Measurements from ENCODE around the gene TDRD5. TPM values are rescaled to one million over a fixed set of nuclear protein-coding genes. Genes with fewer than 3 reads are reported as not detected.

The TDRD5 gene, protein sequence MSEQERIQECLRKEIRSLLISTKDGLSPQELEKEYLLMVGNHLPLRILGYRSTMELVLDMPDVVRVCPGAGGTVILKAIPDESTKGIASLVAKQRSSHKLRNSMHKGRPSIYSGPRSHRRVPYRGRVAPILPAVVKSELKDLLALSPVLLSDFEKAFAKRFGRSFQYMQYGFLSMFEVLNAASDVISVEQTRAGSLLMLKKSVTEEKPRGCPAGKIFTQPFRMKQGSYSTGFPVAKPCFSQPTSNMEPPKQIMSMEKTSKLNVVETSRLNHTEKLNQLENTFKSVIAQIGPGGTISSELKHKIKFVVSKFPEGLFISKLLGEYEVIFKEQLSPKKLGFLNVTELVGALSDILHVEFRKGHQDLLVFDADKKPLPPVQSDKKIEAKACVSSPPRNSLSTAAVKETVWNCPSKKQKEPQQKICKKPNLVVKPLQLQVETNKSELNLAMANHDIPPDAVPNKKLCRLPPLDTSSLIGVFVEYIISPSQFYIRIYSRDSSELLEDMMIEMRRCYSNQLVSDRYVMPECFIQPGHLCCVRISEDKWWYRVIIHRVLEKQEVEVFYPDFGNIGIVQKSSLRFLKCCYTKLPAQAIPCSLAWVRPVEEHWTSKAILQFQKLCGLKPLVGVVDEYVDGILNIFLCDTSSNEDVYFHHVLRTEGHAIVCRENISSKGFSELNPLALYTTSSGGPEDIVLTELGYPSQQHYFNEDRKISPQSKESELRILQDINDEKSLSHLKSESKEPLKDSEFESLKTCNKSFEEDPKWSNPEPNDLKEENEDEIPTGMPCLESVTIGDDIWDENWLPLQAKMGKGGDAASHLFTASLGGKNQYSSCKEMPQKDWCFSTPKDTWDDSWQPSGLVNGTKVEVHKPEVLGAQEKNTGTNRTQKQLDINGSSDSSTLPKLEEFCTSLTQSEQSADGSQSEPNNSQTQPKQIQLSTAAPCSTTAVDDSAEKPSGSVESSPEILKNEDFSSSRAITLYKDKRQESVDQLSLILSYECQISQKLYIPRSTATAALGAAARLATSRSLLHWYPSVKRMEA
- total RNA-seq = 0.12 and 0.18 TPM in 2 replicates
- long read RNA-seq = 0 reads

DNA sequence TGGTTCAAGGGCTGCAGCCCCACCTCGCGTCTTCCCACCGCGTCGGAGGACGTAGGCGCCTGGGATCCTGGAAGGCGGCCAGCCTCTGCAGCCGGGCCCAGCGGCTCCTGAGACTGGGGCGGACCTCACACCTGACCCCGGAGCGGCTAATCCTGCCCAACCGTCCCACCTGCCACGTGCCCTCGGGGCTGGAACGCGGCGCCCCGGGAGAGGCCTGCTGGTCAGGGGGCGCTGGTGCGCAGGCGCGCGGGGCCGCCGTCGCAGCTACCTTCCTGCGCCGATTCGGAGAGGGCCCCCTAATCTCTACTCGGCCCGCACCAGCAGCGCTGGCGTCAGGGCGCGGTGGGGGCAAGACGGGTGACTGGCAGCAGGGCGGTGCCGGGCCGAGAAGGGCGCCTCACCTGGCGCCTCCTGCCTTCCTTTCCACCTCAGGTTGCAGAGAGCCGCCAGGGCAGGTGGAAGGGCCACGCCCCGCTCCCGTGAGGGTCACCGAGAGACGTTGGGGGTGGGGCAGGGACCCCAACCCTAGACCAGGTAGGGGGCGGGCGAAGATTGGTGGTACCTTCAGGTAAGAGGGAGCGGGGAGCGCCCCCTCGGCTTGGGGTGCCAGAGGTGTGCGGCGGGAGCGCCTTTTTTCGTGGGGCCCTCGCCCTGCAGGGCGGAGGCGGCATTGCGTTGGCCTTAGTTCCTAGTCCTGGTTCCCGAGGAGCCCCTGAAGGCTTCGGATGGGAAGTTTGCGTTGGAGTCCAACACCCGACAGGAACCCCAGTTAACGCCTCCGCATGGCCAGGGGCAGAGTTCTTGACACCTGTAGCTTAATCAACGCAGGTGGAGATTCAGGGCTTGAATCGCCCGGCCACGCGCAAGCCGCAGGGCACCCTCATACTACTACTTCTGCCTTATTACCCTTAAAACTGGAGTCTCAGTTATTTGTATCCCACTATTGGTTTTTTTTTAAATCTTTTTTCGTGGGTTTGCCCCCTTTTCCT is at the start of gene TDRD5:
Gene TDRD5 (plus strand): TSS at position 241 of the 989 bp plus-strand sequence. CDS start 784 bp downstream, outside the sequence.
- DNase-seq (ENCODE audit: low spot score, unreplicated experiment) = no peak
- Mint-ChIP-seq H3K4me1 (ENCODE audit: low read depth) (no peaks in the 10 kb centered on the region), H3K4me3 (ENCODE audit: low read depth) (no peak within 1 kb of the TSS), H3K27me3 (peaks cover 33% of the 10 kb centered on the region), H3K36me3 (ENCODE audit: insufficient read depth) (no peaks in the 10 kb centered on the region), H3K27ac (no peak within 1 kb of the TSS), H3K9me3 (ENCODE audit: low read depth) (no peaks in the 10 kb centered on the region)
- TF ChIP-seq, protein P1, sequence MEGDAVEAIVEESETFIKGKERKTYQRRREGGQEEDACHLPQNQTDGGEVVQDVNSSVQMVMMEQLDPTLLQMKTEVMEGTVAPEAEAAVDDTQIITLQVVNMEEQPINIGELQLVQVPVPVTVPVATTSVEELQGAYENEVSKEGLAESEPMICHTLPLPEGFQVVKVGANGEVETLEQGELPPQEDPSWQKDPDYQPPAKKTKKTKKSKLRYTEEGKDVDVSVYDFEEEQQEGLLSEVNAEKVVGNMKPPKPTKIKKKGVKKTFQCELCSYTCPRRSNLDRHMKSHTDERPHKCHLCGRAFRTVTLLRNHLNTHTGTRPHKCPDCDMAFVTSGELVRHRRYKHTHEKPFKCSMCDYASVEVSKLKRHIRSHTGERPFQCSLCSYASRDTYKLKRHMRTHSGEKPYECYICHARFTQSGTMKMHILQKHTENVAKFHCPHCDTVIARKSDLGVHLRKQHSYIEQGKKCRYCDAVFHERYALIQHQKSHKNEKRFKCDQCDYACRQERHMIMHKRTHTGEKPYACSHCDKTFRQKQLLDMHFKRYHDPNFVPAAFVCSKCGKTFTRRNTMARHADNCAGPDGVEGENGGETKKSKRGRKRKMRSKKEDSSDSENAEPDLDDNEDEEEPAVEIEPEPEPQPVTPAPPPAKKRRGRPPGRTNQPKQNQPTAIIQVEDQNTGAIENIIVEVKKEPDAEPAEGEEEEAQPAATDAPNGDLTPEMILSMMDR (IDR thresholded peaks at IDR 0.05; ENCODE audit: unreplicated experiment) = no peak

- peaks cover 2% of the 10 kb centered on the region for H3K9me3 Mint-ChIP-seq (ENCODE audit: low read depth)
- H3K27me3 Mint-ChIP-seq = no peaks in the 10 kb centered on the region
- H3K4me1 Mint-ChIP-seq (ENCODE audit: low read depth) = peaks cover 10% of the 10 kb centered on the region
- TF ChIP-seq, protein P1 (IDR thresholded peaks at IDR 0.05; ENCODE audit: unreplicated experiment) = no peak
- no peak for DNase-seq (ENCODE audit: low spot score, unreplicated experiment)
- no peak overlapping the region for H3K4me3 Mint-ChIP-seq (ENCODE audit: low read depth)
- H3K36me3 Mint-ChIP-seq (ENCODE audit: insufficient read depth) = no peaks in the 10 kb centered on the region
- no peak overlapping the region for H3K27ac Mint-ChIP-seq
These were observed 46.3 kb upstream of the TDRD5 start for GRCh38 chr1:179545321-179545720.

GRCh38 chr1:179547021-179547535 is 44.6 kb upstream of the TDRD5 start:
- H3K27ac Mint-ChIP-seq = no peak overlapping the region
- H3K9me3 Mint-ChIP-seq (ENCODE audit: low read depth) = no peaks in the 10 kb centered on the region
- peaks cover 8% of the 10 kb centered on the region for H3K27me3 Mint-ChIP-seq

GRCh38 chr1:179548666-179549367 is 42.8 kb upstream of the TDRD5 start:
- TF ChIP-seq, protein P1 (IDR thresholded peaks at IDR 0.05; ENCODE audit: unreplicated experiment) = no peak
- DNase-seq (ENCODE audit: low spot score, unreplicated experiment) = no peak
- Mint-ChIP-seq H3K4me1 (ENCODE audit: low read depth) (peaks cover 10% of the 10 kb centered on the region), H3K4me3 (ENCODE audit: low read depth) (no peak overlapping the region), H3K9me3 (ENCODE audit: low read depth) (no peaks in the 10 kb centered on the region), H3K27me3 (peaks cover 11% of the 10 kb centered on the region), H3K36me3 (ENCODE audit: insufficient read depth) (no peaks in the 10 kb centered on the region), H3K27ac (no peak overlapping the region)

More at GRCh38 chr1:179547021-179547535, 44.6 kb upstream of the TDRD5 start:
- peaks cover 10% of the 10 kb centered on the region for H3K4me1 Mint-ChIP-seq (ENCODE audit: low read depth)
- DNase-seq (ENCODE audit: low spot score, unreplicated experiment) = no peak
- no peak overlapping the region for H3K4me3 Mint-ChIP-seq (ENCODE audit: low read depth)
- no peaks in the 10 kb centered on the region for H3K36me3 Mint-ChIP-seq (ENCODE audit: insufficient read depth)
- TF ChIP-seq, protein P1 (IDR thresholded peaks at IDR 0.05; ENCODE audit: unreplicated experiment) = no peak
